GM18505 (cell line): ENCODE data around the gene SRPK1.
"Not testable (repeated sequence)": the region's sequence is repeated elsewhere in the genome, so short reads cannot be mapped to it uniquely, and the experiment has no call there.

Experiments
- ATAC-seq: cut with Tn5 transposase; IDR thresholded peaks from one replicate; pipeline ENCODE4 v1.9.1; 2021; ENCODE audit not compliant: unreplicated experiment
- POLR2A ChIP-seq: IDR thresholded peaks from 4 replicates; pipeline ENCODE4 v1.6.1; 2011; ENCODE audit warnings: borderline replicate concordance; ENCODE audit not compliant: insufficient read depth, insufficient read length; ENCODE audit errors: extremely low read depth

Gene SRPK1

DNA sequence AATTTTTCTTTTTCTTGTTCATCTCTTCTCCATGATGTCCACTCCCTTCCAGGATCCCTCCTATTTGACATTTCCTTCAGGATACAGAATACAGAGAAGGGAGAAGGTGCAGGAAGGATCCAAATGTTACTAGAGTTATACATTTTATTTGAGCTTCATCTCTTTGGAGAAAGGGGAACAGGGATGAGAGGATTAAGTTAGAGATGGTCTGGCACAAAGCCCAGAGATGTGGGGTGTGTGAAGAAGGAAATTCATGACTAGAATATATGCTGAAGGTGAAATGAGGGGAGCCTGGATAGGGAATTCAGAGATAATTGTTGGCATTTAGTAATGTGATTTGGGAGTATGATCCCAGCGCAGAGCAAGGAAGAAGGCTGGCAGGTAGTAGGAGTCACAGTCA lies 22.5 kb upstream of the SRPK1 start:
- no peak for ATAC-seq
- no peak for TF ChIP-seq POLR2A

GRCh38 chr6:35942355-35942754 lies 21.5 kb upstream of the SRPK1 start:
- ATAC-seq: no peak
- TF ChIP-seq POLR2A: no peak

- ATAC-seq: not testable (repeated sequence)
Observed at GRCh38 chr6:35941170-35941569, 20.3 kb upstream of the SRPK1 start.

DNA sequence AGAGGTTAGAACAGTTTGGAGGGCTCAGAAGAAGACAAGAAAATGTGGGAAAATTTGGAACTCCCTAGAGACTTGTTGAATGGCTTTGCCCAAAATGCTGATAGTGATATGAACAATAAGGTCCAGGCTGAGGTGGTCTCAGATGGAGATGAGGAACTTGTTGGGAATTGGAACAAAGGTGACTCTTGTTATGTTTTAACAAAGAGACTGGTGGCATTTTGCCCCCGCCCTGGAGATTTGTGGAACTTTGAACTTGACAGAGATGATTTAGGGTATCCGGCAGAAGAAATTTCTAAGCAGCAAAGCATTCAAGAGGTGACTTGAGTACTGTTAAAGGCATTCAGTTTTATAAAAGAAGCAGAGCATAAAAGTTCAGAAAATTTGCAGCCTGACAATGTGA lies 19.1 kb upstream of the SRPK1 start:
- ATAC-seq: not testable (repeated sequence)

- not testable (repeated sequence) for ATAC-seq
Observed at GRCh38 chr6:35939259-35939658, 18.4 kb upstream of the SRPK1 start.

DNA sequence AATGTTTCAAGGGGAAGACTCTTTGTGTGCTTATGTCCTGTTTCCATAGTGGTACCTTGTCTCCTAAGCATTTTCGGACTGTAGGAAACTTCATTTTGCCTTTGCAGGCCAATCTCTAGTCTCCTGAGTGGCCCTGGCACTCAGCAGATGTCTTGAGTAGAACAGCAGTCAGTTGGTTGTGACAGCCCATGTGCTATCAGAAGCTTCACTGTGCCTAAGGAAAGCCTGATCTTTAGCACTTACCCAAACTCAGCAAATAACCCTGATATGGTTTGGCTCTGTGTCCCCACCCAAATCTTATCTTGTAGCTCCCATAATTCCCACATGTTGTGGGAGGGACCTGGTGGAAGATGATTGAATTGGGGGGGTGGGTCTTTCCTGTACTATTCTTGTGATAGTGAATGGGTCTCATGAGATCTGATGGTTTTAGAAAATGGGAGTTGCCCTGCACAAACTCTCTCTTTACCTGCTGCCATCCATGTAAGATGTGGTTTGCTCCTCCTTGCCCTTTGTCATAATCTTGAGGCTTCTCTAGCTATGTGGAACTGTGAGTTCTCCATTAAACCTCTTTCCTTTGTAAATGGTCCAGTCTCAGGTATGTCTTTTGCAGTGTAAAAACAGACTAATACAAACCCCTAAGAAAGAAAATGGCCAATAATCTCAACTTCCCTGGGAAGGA lies 15.9 kb upstream of the SRPK1 start:
- TF ChIP-seq POLR2A: no peak
- ATAC-seq: no peak

DNA sequence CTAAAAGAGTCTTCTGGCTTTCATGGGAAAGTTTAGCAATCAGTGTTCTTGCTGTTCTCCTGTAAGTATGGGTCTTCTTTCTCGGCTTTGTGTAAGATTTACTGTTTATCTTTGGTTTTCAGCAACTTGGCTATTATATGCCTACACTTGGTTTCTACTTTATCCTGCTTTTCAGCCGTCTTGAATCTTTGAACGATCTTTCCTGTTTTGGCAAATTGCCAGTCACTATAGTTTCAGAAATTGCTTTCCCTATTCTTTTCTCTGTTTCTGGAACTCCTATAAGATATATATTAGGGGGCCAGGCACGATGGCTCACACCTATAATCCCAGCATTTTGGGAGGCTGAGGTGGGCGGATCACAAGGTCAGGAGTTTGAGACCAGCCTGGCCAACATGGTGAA lies 14.6 kb upstream of the SRPK1 start:
- no peak for TF ChIP-seq POLR2A
- no peak for ATAC-seq

DNA sequence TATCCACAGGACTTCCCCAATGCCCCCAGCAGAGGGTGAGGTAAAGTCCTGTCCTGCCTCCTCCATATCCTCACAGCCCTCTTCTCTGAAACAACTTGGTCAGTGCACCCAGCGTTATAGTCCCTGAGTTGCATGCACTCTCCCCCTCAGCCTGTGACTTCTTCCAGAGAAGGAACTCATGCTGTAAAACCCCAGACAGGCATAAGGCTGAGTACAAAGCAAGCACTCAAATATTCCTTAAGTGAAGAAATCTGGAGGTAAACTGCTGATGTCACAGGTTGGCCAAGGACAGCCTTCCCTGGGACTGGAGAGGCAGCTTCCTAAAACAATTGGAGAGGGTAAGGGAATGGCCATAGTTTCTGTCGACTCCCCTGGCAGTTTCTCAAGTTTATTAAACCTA lies 12.9 kb upstream of the SRPK1 start:
- no peak for ATAC-seq
- TF ChIP-seq POLR2A: no peak

- ATAC-seq: not testable (repeated sequence)
Observed at GRCh38 chr6:35931873-35932272, 11.0 kb upstream of the SRPK1 start.

GRCh38 chr6:35931120-35931561 lies 10.2 kb upstream of the SRPK1 start:
- ATAC-seq: no peak
- no peak for TF ChIP-seq POLR2A

DNA sequence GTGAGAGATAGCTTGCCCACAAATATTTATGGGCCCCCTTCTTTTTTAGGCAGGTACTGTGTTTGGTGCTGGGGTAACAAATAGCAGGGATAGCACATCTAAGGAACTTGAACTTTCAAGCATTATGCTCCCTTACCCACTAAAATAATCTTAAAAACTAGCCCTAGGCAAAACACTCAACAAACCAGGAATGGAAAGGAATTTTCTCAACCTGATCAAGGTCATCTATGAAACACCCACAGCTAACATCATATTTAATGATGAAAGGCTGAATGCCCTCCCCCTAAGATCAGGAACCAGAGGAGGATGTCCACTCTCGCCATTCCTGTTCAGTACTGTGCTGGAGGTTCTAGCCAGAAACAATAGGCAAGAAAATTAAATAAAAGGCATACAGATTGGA lies 8.7 kb upstream of the SRPK1 start:
- ATAC-seq: no peak
- TF ChIP-seq POLR2A: no peak

- TF ChIP-seq POLR2A: no peak
- ATAC-seq: no peak
Observed at GRCh38 chr6:35926509-35927215, 5.8 kb upstream of the SRPK1 start.

- no peak for ATAC-seq
Observed at GRCh38 chr6:35925961-35926360, 5.1 kb upstream of the SRPK1 start.

DNA sequence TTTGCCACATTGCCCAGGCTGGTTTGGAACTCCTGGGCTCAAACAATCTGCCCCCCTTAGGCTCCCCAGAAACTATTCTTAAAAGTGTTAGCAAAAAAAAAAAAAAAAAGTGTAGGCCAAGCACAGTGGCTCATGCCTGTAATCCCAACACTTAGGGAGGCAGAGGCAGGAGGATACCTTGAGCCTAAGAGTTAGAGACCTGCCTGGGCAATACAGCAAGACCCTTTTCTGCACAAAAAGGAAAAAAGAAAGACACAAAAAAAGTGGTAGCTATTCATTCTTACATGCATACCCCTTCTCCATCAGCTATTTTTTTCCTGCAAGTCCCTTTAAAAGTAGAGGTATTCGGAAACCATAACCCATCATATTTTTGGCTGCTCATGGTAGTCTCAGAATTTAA lies 3.2 kb upstream of the SRPK1 start:
- no peak for ATAC-seq

More at GRCh38 chr6:35925961-35926360, 5.1 kb upstream of the SRPK1 start:
- TF ChIP-seq POLR2A: no peak

DNA sequence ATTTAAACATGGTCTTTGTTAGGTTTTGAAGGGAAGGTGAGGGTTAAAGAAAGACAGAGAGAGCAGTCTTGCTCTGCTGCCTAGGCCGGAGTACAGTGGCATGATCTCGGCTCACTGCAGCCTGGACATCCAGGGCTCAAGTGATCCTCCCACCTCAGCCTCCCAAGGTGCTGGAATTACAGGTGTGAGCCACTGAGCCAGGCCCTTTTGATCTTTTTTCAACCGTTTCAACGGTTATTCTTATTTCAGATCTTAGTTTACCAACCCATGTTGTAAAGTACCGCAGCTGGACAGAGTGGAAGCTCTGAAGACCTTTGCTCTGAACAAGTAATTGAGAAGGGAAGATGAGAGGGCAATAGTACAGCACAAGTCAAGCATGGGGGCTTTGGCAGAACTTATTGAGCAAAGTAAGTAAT lies 1.2 kb upstream of the SRPK1 start:
- ATAC-seq: no peak
- TF ChIP-seq POLR2A: no peak

More for the DNA sequence above, 3.2 kb upstream of the SRPK1 start:
- TF ChIP-seq POLR2A: no peak
